Suprapubic skin (tissue), 4 donors: ENCODE results near the gene OCRL. TPM values are rescaled to one million over a fixed set of nuclear protein-coding genes. Genes with fewer than 3 reads are reported as not detected.
"Not testable (repeated sequence)": the region's sequence is repeated elsewhere in the genome, so short reads cannot be mapped to it uniquely, and the experiment has no call there.

Source experiments
- DNase-seq, 2 donors: peaks; one replicate each; pipeline ENCODE4 v3.0.0-alpha.2; 2019; ENCODE audit warnings: low spot score in 2 of 2
- H3K27ac ChIP-seq: fragments of 200-600 bp; sonication (generic); one replicate; pipeline ENCODE4 v1.5.1; 2019
- H3K27me3 ChIP-seq: fragments of 200-600 bp; sonication (generic); one replicate; pipeline ENCODE4 v1.5.1; 2019
- H3K36me3 ChIP-seq: fragments of 200-600 bp; sonication (generic); one replicate; pipeline ENCODE4 v1.5.1; 2019
- H3K4me1 ChIP-seq: fragments of 200-600 bp; sonication (generic); one replicate; pipeline ENCODE4 v1.5.1; 2019
- H3K4me3 ChIP-seq: fragments of 200-600 bp; sonication (generic); one replicate; pipeline ENCODE4 v1.5.1; 2019; ENCODE audit warnings: mild to moderate bottlenecking
- H3K9me3 ChIP-seq: fragments of 200-600 bp; sonication (generic); one replicate; pipeline ENCODE4 v1.5.1; 2019
- CTCF ChIP-seq, 2 donors: fragments of 200-600 bp in 1 of 2; fragments of 450-650 bp in 1 of 2; sonication (generic) in 1 of 2; IDR thresholded peaks; one replicate each; pipeline ENCODE4 v1.5.1; 2016 to 2019; ENCODE audit warnings: antibody characterized with exemption in 2 of 2, mild to moderate bottlenecking in 1 of 2, moderate library complexity in 1 of 2
- EP300 ChIP-seq: sonication (generic); formaldehyde crosslinking; IDR thresholded peaks from one replicate; pipeline ENCODE4 v1.6.1; 2017; ENCODE audit warnings: antibody characterized with exemption
- POLR2A ChIP-seq, 2 donors: fragments of 450-650 bp; IDR thresholded peaks; one replicate each; pipeline ENCODE4 v1.6.1; 2017; ENCODE audit warnings: antibody characterized with exemption in 2 of 2, mild to moderate bottlenecking in 2 of 2, moderate library complexity in 2 of 2
- POLR2AphosphoS5 ChIP-seq, 3 donors: sonication (generic); formaldehyde crosslinking; IDR thresholded peaks; one replicate each; pipeline ENCODE4 v1.6.1; 2017; ENCODE audit warnings: antibody characterized with exemption in 3 of 3
- WGBS: methylation state at CpG from one replicate; pipeline ENCODE4 v1.1.5; 2018; 5-methylcytosine and 5-hydroxymethylcytosine counted together
- total RNA-seq, 4 donors: library from RNA; depleted of rRNA; stranded (reverse); fragments of >200 nt; gene quantifications; one replicate each; pipeline ENCODE4 v1.1.0, GENCODE V29; 2016

Gene OCRL
- total RNA-seq, 4 donors from 2014 or later = 15.0 to 35.4 (median 16.3) TPM

DNA sequence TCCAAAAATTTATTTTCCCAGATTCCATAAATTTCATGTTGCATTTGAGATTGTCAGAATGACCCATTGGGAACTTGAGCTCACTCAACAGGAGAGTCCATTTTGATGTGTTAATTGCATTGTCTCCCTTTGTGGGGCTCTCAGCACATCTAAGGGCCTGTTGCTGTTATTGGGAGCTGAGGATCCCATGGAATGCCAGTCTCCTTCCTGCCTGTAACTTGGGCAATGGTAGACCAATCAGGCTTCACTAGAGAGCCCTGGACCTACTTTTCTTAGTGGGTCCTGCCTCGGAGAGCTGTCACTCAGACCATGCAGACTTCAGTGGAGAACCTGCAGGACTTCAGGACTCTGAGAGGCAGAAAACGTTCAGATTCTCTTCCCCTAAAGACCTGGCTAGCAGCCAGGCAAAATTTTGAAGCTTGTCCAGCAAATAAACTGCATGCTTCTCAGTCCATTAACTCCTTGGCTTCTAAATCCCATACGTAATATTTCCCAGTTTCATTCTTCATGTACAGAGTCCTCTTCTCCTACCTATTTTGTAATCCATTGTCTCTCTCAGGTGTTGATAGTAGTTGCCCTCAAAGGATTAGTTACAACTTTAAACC, 25.1 kb downstream of the OCRL start:
- H3K27ac ChIP-seq = no peak overlapping the region
- no peak overlapping the region for H3K4me3 ChIP-seq
- H3K27me3 ChIP-seq = no peaks in the 10 kb centered on the region
- H3K4me1 ChIP-seq = no peaks in the 10 kb centered on the region
- no peak for DNase-seq
- peaks cover 12% of the 10 kb centered on the region for H3K36me3 ChIP-seq
- WGBS = 28% methylated on average over 3 of the region's 3 CpGs
- no peaks in the 10 kb centered on the region for H3K9me3 ChIP-seq
- TF ChIP-seq CTCF (IDR thresholded peaks at IDR 0.05) = no peak
- TF ChIP-seq EP300 = no peak
- no peak for TF ChIP-seq POLR2AphosphoS5 (IDR thresholded peaks at IDR 0.05)
- no peak for TF ChIP-seq POLR2A (IDR thresholded peaks at IDR 0.05)

DNA sequence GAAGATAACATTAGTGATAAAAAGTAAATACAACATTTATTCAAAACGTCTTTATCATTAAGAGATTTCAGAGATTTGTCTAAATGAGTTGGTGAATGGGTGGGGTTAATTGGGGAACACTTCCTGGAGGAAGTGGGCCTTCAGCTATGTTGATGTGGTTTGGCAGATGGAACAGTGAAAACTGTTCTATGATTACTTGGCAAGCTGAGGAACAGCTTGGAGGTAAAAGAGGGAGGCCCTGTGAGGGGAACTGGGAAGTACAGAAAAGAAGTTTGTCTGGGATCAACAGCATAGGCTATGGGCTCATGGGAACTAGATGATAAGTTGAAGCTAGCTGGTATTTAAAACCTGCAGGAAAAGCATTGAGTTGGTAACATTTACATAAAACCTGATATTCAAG, 26.0 kb downstream of the OCRL start:
- WGBS = 7% methylated on average over 1 of the region's 1 CpG
- TF ChIP-seq EP300 (no peak), CTCF (IDR thresholded peaks at IDR 0.05) (no peak)
- Histone ChIP-seq H3K4me1 (no peaks in the 10 kb centered on the region), H3K27me3 (no peaks in the 10 kb centered on the region), H3K4me3 (no peak overlapping the region), H3K9me3 (no peaks in the 10 kb centered on the region), H3K36me3 (peaks cover 12% of the 10 kb centered on the region), H3K27ac (no peak overlapping the region)
- no peak for DNase-seq

DNA sequence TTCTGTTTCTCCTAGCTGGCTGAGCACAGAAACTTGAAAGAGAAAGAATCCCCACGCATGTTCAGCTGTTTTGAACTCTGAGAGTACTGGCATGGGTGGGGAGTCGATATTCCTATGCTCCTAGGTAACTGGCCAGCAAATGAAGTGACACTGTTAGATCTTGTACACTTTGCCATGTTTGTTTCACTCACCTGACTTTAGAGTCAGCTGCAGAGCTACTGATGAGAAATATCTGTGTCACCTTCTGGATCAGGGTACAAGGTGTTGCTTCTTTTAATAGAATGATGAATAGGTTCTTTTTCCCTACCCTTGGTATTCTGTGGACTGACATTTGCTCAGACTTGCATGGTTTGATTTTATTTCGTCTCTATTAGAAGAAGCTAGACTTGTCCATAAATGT, 28.3 kb downstream of the OCRL start:
- Histone ChIP-seq H3K4me3 (no peak overlapping the region), H3K27ac (no peak overlapping the region), H3K9me3 (no peaks in the 10 kb centered on the region), H3K4me1 (no peaks in the 10 kb centered on the region), H3K27me3 (no peaks in the 10 kb centered on the region), H3K36me3 (peaks cover 12% of the 10 kb centered on the region)
- 71% methylated on average over 3 of the region's 3 CpGs for WGBS
- TF ChIP-seq EP300 (no peak), CTCF (IDR thresholded peaks at IDR 0.05) (no peak), POLR2AphosphoS5 (IDR thresholded peaks at IDR 0.05) (no peak), POLR2A (IDR thresholded peaks at IDR 0.05) (no peak)
- no peak for DNase-seq

DNA sequence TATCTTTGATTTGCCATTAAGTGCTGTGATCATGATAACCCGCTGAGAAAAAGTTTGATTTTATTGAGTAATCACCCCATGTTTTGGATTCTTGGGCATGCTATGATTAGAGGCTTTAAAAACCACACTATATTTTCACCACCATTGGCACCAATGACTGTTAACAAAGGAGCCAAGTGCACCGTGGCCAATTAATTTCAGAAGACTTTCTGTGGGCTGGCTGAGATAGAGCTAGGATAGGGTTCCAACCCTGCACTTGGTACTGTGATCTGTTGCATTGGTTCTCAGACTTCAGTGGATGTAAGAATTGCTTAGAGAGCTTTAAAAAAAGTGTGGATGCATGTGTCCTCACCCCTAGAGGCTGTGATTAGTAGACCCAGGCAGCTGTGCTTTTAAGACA, 32.4 kb downstream of the OCRL start:
- Histone ChIP-seq H3K4me3 (no peak overlapping the region), H3K27me3 (no peaks in the 10 kb centered on the region), H3K27ac (no peak overlapping the region), H3K9me3 (no peaks in the 10 kb centered on the region), H3K36me3 (peaks cover 12% of the 10 kb centered on the region), H3K4me1 (no peaks in the 10 kb centered on the region)
- WGBS = 58% methylated on average over 2 of the region's 2 CpGs
- TF ChIP-seq EP300 (no peak), CTCF (IDR thresholded peaks at IDR 0.05) (no peak), POLR2A (IDR thresholded peaks at IDR 0.05) (no peak), POLR2AphosphoS5 (IDR thresholded peaks at IDR 0.05) (no peak)
- no peak for DNase-seq

- not testable (repeated sequence) for H3K27ac ChIP-seq, H3K36me3 ChIP-seq, H3K4me1 ChIP-seq, H3K4me3 ChIP-seq, H3K27me3 ChIP-seq, H3K9me3 ChIP-seq, DNase-seq
- WGBS = 86% methylated on average over 4 of the region's 4 CpGs
These were observed 33.6 kb downstream of the OCRL start for GRCh38 chrX:129573652-129574051.

DNA sequence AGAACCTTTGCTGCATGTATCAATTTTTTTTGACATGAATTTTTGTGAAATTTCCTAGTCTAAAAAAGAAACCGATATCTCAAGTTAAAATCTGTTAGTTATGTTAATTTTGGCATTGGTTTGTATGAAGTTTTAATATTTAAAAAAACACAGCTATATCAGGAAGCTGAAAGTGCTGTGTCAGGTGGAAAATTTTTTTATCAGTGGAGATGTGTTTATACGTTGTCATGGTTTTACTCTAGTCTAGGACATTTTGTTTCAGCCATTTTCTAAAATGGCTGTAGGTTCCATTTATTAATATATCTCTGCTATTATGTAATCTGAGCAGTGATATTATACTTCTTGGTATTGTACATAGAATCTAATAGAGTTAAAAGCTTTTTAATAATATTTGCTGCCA, 34.2 kb downstream of the OCRL start:
- peaks cover 3% of the 10 kb centered on the region for H3K36me3 ChIP-seq
- 83% methylated on average over 2 of the region's 2 CpGs for WGBS

More for the DNA sequence above, 34.2 kb downstream of the OCRL start:
- Histone ChIP-seq H3K27me3 (no peaks in the 10 kb centered on the region), H3K9me3 (no peaks in the 10 kb centered on the region), H3K27ac (no peak overlapping the region), H3K4me3 (no peak overlapping the region), H3K4me1 (no peaks in the 10 kb centered on the region)
- TF ChIP-seq EP300 (no peak), POLR2A (IDR thresholded peaks at IDR 0.05) (no peak), POLR2AphosphoS5 (IDR thresholded peaks at IDR 0.05) (no peak), CTCF (IDR thresholded peaks at IDR 0.05) (no peak)
- DNase-seq = no peak
